HG02840 (cell line): ENCODE measurements around the gene ESRRB.

Experiments used
- ATAC-seq: cut with Tn5 transposase; IDR thresholded peaks from one replicate; pipeline ENCODE4 v1.9.1; 2021; ENCODE audit warnings: mild to moderate bottlenecking, moderate library complexity, moderate number of reproducible peaks; ENCODE audit not compliant: unreplicated experiment, low FRiP score

Gene ESRRB

GRCh38 chr14:76490735-76491134 lies 114.8 kb downstream of the ESRRB start:
- no peak for ATAC-seq

GRCh38 chr14:76491172-76491930 lies 115.4 kb downstream of the ESRRB start:
- no peak for ATAC-seq

DNA sequence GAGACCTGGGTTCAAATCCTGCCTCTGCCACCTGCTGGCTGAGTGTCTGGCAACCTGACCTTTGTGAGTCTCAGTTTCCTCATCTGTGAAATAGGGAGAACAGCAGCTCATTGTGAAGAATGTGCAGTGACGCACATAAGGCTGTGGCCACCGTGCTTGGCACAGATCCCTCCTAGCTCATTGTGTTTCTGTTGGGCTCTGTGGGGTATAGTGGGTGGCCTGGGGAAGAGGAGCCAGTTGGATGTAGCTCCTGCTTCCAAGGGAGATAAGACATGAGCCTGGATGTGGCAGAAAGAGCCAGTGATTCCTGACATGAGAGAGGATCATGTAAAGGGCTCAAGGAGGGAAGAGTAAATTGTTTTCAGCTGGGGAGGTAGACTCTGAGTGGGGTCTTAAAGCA lies 120.0 kb downstream of the ESRRB start:
- no peak for ATAC-seq

GRCh38 chr14:76496595-76496994 lies 120.7 kb downstream of the ESRRB start:
- no peak for ATAC-seq

DNA sequence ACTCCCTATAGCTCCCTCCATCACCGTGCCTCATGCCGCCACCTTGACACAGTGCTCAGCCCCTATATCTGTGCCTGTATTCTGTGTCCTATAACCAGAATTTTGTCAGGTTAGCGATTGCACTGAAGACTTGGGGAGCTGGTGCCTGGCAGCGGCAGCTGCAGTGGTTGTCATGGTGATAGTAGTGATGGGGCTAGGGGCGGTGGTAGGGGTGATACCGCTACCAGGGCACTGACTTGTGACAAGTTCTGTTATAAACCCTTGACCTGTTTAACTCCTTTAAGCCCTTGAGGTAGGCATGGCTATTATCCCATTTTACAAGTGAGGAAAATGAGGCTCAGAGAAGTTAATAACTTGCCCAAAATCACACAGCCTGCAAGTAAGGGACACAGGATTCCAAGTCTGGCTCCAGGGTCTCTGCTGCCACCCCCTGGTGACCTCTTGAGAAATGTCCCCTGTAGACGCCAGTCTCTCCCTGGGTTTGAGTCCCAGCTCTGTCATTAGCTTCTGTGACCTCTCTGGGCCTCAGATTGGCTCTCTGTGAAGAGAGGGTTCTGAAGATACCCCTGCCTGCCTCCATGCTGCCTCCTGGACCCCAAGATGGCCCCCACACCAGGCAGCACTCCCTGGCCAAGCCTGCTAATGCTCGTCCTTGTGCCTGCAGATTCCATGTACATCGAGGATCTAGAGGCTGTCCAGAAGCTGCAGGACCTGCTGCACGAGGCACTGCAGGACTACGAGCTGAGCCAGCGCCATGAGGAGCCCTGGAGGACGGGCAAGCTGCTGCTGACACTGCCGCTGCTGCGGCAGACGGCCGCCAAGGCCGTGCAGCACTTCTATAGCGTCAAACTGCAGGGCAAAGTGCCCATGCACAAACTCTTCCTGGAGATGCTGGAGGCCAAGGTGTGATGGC lies 121.9 kb downstream of the ESRRB start:
- ATAC-seq = no peak

GRCh38 chr14:76498463-76498935 lies 122.6 kb downstream of the ESRRB start:
- ATAC-seq = no peak

GRCh38 chr14:76498976-76499375 lies 123.0 kb downstream of the ESRRB start:
- no peak for ATAC-seq

DNA sequence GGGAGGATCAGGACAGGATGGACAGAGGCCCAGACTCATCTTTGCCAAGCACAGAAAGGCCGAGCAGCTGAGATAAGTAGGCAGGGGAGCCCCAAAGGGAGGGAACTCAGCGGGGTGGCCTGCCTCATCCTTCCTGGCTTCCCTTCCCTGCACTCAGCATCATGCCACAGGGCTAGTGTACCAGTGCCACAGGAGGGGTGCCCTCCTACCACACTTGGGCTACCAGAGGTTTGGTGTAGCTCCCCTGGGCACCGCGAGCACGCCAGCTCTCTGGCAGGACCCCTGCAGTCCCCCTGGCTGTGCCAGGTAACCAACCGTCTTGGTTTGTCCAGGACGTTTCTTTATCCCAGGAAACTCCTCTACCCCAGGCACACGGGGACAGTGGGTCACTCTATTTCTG lies 123.5 kb downstream of the ESRRB start:
- no peak for ATAC-seq

DNA sequence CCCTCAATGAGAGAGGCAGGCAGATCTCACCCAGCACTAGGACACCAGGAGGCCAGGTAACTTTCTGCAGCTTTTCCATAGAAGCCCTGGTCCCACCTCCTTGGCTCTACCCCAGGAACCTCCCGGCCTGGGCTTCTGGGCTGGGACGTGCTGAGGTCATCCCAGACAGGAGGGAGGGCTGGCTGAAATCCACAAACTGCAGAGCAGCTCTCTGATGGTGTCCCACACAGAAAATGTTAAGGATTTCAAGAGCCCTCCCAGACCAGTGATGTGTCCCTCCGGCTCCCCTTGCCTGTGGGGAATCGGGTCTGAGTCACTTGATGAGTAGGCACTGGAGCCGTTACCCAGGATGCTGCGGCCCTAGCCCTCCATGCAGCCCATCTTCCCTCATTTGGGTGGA lies 124.1 kb downstream of the ESRRB start:
- no peak for ATAC-seq

DNA sequence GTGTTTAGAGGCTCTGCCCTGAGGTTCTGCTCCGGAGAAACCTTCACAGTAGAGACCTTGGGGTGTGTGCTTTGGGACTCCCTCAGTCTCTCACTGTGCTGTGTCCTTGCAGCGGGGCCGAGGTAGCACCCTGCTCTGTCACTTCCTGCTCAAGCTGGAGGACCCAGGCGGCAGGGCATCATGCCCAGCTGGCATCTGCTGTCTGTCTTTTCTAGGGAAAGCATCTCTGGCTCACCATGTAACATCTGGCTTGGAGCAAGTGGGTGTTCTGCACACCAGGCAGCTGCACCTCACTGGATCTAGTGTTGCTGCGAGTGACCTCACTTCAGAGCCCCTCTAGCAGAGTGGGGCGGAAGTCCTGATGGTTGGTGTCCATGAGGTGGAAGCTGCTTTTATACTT lies 124.5 kb downstream of the ESRRB start:
- no peak for ATAC-seq

DNA sequence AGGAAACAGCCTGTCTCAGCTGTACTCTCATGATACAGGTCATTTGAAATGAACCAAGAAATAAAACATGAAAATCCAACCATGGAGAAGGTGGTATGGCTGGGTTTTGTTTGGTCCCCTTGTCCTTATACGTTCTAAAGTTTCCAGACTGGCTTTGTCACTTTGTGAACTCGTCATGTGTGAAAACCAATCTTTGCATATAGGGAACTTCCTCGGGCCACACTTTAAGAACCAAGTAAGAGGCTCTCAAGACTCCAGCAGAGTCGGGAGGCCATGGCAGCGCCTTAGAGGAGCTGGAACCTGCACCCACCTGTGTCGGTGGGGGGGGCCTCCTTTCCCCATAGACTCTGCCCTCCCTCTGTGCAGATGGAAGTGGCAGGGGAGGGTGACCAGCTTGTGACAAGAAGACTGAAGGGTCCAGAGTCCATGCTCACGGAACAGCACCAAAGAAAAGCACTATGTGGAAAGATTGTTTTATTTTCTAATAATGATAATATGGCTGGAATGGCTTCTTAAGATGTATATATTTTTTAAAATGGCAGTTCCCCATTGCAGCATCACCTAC lies 125.3 kb downstream of the ESRRB start:
- no peak for ATAC-seq

- ATAC-seq = no peak
These were observed 126.3 kb downstream of the ESRRB start for GRCh38 chr14:76502219-76502618.

GRCh38 chr14:76502638-76503037 lies 126.7 kb downstream of the ESRRB start:
- ATAC-seq = no peak

DNA sequence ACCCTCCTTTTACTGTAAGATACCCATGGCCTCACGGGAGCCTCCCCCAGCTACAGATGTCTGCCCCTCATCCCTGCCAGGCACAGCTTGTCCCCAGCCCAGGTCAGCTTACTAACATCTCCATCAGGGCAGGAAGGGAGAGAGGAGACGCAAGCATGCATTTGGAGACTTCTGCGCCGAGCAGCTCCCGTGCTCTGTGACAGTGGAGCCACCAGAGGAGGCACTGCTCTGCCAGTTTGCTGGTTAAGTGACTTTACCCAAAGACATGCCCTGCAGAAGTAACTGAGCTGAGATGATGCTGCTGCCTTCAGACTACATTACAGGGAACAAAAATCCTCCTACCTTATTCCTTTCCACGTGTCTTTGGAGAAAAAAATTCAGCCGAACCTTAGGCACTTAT lies 133.4 kb downstream of the ESRRB start:
- ATAC-seq = no peak

DNA sequence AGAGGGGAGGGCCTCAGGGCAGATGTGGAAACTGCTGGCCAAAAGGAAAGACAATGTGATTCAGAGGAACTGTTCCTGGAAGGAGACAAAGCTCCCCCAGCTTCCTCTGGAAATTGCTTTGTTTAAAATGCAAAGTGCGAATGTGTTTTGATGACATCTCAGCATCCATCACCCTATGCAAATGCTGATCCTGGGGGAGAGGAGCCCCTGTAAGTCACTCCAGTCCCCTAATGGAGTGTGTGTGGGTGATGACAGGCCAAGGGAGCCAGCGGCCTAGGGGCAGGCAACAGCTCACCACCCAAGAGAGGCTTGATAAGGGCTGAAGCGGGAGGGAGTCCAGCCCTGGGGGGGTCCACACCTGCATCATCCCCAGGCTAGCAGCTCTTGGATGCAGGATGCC lies 134.2 kb downstream of the ESRRB start:
- no peak for ATAC-seq

DNA sequence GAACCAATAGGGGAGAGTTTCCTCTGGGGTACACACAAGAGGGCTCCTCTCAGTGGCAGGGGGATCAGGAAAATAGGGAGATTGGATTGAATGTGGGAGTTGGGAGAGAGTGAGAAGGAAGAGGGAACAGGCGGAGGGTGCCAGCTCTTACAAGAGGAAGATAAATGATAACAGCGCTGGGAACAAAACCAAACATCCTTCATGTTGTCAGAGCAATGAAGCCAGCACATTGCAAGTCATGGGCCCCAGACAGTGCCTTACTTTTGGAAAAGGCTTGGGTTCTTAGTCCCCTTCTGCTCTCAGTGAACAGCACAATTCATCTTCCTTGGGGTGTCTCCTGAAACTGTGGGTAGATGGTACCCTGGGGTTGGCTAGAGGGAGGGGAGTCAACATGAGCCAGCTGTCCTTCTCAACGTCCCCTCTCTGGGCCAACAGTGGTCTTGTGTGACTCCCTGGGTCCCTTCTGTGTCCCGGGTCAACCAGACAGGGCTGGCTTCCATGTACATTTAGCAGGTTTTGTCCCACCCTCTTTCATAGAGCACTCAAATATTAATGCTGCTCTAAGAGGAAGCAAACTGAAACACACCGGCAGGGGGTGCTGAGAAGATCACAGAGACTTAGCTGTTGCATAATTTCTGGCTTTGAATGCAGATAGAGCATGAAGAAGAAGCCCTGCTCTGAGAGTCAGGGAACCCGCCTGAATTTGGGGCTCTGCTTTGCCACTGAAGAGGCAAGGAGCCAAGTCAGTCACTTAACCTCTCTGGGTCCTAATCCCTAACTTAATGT lies 138.5 kb downstream of the ESRRB start:
- no peak for ATAC-seq

DNA sequence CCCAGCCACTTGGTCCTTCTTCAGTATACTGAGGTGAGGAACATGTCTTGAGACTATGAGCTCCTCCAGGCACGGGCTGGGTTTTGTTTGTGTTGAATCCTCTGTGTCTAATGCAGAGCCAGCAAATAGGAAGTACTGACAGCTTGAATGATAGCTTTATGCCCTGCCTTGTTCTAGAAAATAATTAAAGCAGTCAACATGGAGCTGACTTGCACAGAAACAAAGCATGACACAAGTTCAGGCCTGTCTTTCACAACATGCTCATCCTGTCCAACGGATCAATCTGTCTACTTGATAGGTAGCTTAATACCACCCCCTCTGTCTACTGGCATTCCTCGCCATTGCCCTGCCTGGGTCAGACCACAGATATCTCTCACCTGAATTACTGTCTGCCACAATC lies 140.9 kb downstream of the ESRRB start:
- ATAC-seq = no peak

- no peak for ATAC-seq
These were observed 142.4 kb downstream of the ESRRB start for GRCh38 chr14:76518366-76518765.

- no peak for ATAC-seq
These were observed 149.3 kb downstream of the ESRRB start for GRCh38 chr14:76525106-76525821.

DNA sequence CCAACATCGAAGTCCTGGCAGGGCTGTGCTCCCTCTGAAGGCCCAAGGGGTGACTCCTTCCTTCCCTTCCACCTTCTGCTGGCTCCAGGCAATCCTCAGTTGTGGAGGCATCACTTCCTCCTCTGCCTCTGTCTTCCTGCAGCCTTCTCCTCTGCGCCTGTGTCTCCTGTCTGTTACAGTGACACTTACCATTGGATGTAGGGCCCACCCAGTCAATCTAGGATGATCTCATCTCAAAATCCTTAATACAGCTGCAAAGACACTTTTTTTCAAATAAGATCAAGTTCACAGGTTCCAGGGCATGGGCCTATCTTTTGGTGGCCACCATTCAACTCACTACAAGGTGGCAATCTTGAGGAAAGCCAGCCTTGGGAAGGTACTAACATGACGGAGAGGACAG lies 155.1 kb downstream of the ESRRB start:
- no peak for ATAC-seq
